H9 (cell line): ENCODE data around the gene PUDP. TPM values are rescaled to one million over a fixed set of nuclear protein-coding genes. Genes with fewer than 3 reads are reported as not detected.

Experiments
- DNase-seq: peaks from one replicate; pipeline ENCODE4 v3.0.0-alpha.2; 2017
- H2AFZ ChIP-seq: one replicate; pipeline ENCODE4 v1.6.1; 2013; ENCODE audit warnings: mild to moderate bottlenecking, low read length, control low read depth, moderate library complexity
- H2AK5ac ChIP-seq: 2 replicates; pipeline ENCODE4 v1.6.1; 2013; ENCODE audit warnings: low read length, control low read depth, mixed read lengths; ENCODE audit not compliant: insufficient read length
- H2BK120ac ChIP-seq: one replicate; pipeline ENCODE4 v1.6.1; 2013; ENCODE audit warnings: low read depth, mild to moderate bottlenecking, low read length, control low read depth, inconsistent platforms; ENCODE audit not compliant: poor library complexity, severe bottlenecking
- H2BK12ac ChIP-seq: 2 replicates; pipeline ENCODE4 v1.6.1; 2013; ENCODE audit warnings: low read length, control low read depth, mixed read lengths, low read depth; ENCODE audit not compliant: insufficient read length
- H2BK15ac ChIP-seq: 2 replicates; pipeline ENCODE4 v1.6.1; 2013; ENCODE audit warnings: low read depth, low read length, control low read depth
- H2BK20ac ChIP-seq: one replicate; pipeline ENCODE4 v1.6.1; 2013; ENCODE audit warnings: low read depth, mild to moderate bottlenecking, low read length, control low read depth, inconsistent platforms; ENCODE audit not compliant: poor library complexity, severe bottlenecking
- H2BK5ac ChIP-seq: 2 replicates; pipeline ENCODE4 v1.6.1; 2013; ENCODE audit warnings: low read length, control low read depth, mixed read lengths; ENCODE audit not compliant: insufficient read length
- H3K14ac ChIP-seq: 2 replicates; pipeline ENCODE4 v1.6.1; 2013; ENCODE audit warnings: low read length, control low read depth; ENCODE audit not compliant: insufficient read depth
- H3K18ac ChIP-seq: 2 replicates; pipeline ENCODE4 v1.6.1; 2013; ENCODE audit warnings: low read depth, mild to moderate bottlenecking, mixed read lengths, low read length, control low read depth; ENCODE audit not compliant: insufficient read length
- H3K23ac ChIP-seq: 2 replicates; pipeline ENCODE4 v1.6.1; 2013; ENCODE audit warnings: low read length, control low read depth, mixed read lengths, low read depth; ENCODE audit not compliant: insufficient read length
- H3K23me2 ChIP-seq: 2 replicates; pipeline ENCODE4 v1.6.1; 2013; ENCODE audit warnings: low read depth, mild to moderate bottlenecking, mixed read lengths, low read length, control low read depth; ENCODE audit not compliant: insufficient read length, poor library complexity, severe bottlenecking
- H3K27ac ChIP-seq: 2 replicates; pipeline ENCODE4 v1.5.1; 2013; ENCODE audit warnings: low read length, control low read depth, mixed read lengths, low read depth; ENCODE audit not compliant: insufficient read length
- H3K27me3 ChIP-seq: 2 replicates; pipeline ENCODE4 v1.6.1; 2013; ENCODE audit warnings: low read length, control low read depth, inconsistent platforms; ENCODE audit not compliant: insufficient read depth
- H3K4ac ChIP-seq: 2 replicates; pipeline ENCODE4 v1.6.1; 2013; ENCODE audit warnings: low read depth, mild to moderate bottlenecking, control low read depth, inconsistent platforms, low read length, moderate library complexity
- H3K4me1 ChIP-seq: 2 replicates; pipeline ENCODE4 v1.6.1; 2013; ENCODE audit warnings: low read length, control low read depth, inconsistent platforms; ENCODE audit not compliant: insufficient read depth
- H3K4me2 ChIP-seq: 2 replicates; pipeline ENCODE4 v1.6.1; 2013; ENCODE audit warnings: low read length, control low read depth, mixed read lengths; ENCODE audit not compliant: insufficient read length, insufficient read depth
- H3K56ac ChIP-seq: 2 replicates; pipeline ENCODE4 v1.6.1; 2013; ENCODE audit warnings: low read depth, mild to moderate bottlenecking, mixed read lengths, low read length, control low read depth; ENCODE audit not compliant: insufficient read length
- H3K79me1 ChIP-seq: 2 replicates; pipeline ENCODE4 v1.6.1; 2013; ENCODE audit warnings: low read depth, mild to moderate bottlenecking, moderate library complexity, low read length, control low read depth, inconsistent platforms; ENCODE audit not compliant: insufficient read depth, poor library complexity, severe bottlenecking
- H3K79me2 ChIP-seq: 2 replicates; pipeline ENCODE4 v1.6.1; 2013; ENCODE audit warnings: low read length, control low read depth, inconsistent platforms; ENCODE audit not compliant: insufficient read depth
- H3K9ac ChIP-seq: 2 replicates; pipeline ENCODE4 v1.6.1; 2013; ENCODE audit warnings: low read length, control low read depth, mixed read lengths; ENCODE audit not compliant: insufficient read length; ENCODE audit errors: extremely low read depth
- H3K9me3 ChIP-seq: one replicate; pipeline ENCODE4 v1.6.1; 2013; ENCODE audit warnings: low read depth, low read length, inconsistent platforms; ENCODE audit not compliant: control insufficient read depth
- H3T11ph ChIP-seq: one replicate; pipeline ENCODE4 v1.6.1; 2013; ENCODE audit warnings: mild to moderate bottlenecking, low read length, control low read depth, inconsistent platforms
- H4K20me1 ChIP-seq: one replicate; pipeline ENCODE4 v1.6.1; 2013; ENCODE audit not compliant: control insufficient read depth, insufficient read length, insufficient read depth
- H4K5ac ChIP-seq: 2 replicates; pipeline ENCODE4 v1.6.1; 2013; ENCODE audit warnings: low read depth, mild to moderate bottlenecking, mixed read lengths, low read length, control low read depth; ENCODE audit not compliant: insufficient read length
- H4K8ac ChIP-seq: replicated peaks from 2 replicates; pipeline ENCODE4 v1.6.1; 2013; ENCODE audit warnings: low read length, control low read depth, mixed read lengths, low read depth; ENCODE audit not compliant: insufficient read length
- H4K91ac ChIP-seq: 2 replicates; pipeline ENCODE4 v1.6.1; 2013; ENCODE audit warnings: low read depth, mild to moderate bottlenecking, moderate library complexity, mixed read lengths, low read length, control low read depth; ENCODE audit not compliant: insufficient read length
- H3K27ac Mint-ChIP-seq, 3 experiments: 2 replicates in 2 of 3; 3 replicates in 1 of 3; pipeline ENCODE4 v1.8.0; 2020 to 2021; ENCODE audit warnings: mixed read lengths in 3 of 3, mild to moderate bottlenecking in 1 of 3, moderate library complexity in 1 of 3
- H3K27me3 Mint-ChIP-seq: 2 replicates; pipeline ENCODE4 v1.8.0; 2021; ENCODE audit warnings: low read depth, mild to moderate bottlenecking, moderate library complexity, mixed read lengths
- H3K36me3 Mint-ChIP-seq, 3 experiments: 2 replicates in 2 of 3; 3 replicates in 1 of 3; pipeline ENCODE4 v1.8.0; 2020 to 2021; ENCODE audit warnings: low read depth in 3 of 3, mixed read lengths in 3 of 3; ENCODE audit not compliant: insufficient read depth in 1 of 3
- H3K4me1 Mint-ChIP-seq, 2 experiments: 2 replicates each; pipeline ENCODE4 v1.8.0; 2020; ENCODE audit warnings: mixed read lengths in 2 of 2
- H3K4me3 Mint-ChIP-seq, 2 experiments: 2 replicates in 1 of 2; 3 replicates in 1 of 2; pipeline ENCODE4 v1.8.0; 2020 to 2021; ENCODE audit warnings: mild to moderate bottlenecking in 2 of 2, mixed read lengths in 2 of 2, moderate library complexity in 1 of 2
- H3K9me3 Mint-ChIP-seq, 2 experiments: 2 replicates in 1 of 2; 3 replicates in 1 of 2; pipeline ENCODE4 v1.8.0; 2020; ENCODE audit warnings: mild to moderate bottlenecking in 2 of 2, mixed read lengths in 2 of 2, moderate library complexity in 1 of 2
- CTCF ChIP-seq: fragments of 200-600 bp; sonication (generic); conservative IDR thresholded peaks from 3 replicates; pipeline ENCODE4 v1.8.0; 2021; ENCODE audit warnings: antibody characterized with exemption, mild to moderate bottlenecking
- WGBS: extraction: QIAGEN DNeasy Blood & Tissue Kit; methylation state at CpG from one replicate; pipeline ENCODE4 v1.1.7; 2013; ENCODE audit warnings: missing lambda C conversion rate, low lambda C conversion rate, mixed read lengths; ENCODE audit not compliant: insufficient read length; ENCODE audit errors: extremely low coverage; 5-methylcytosine and 5-hydroxymethylcytosine counted together
- total RNA-seq: library from RNA; stranded (reverse); gene quantifications from 2 replicates; pipeline ENCODE4 v1.2.1, GENCODE V29; 2021

PUDP gene
- total RNA-seq, 1 experiment from 2014 or later = 46.3 TPM

- H3K36me3 Mint-ChIP-seq = peaks cover 0 to 4% (median 0%) of the 10 kb centered on the region in 3 experiments; a peak in 1 of 7 replicates
- no peak overlapping the region for H4K5ac ChIP-seq
- H3K56ac ChIP-seq = no peak overlapping the region
- no peak overlapping the region for H4K8ac ChIP-seq
- H2BK120ac ChIP-seq = no peak overlapping the region
- H3K27ac Mint-ChIP-seq = no peak overlapping the region
- peaks cover 8% of the 10 kb centered on the region; the same call in 1 of the 2 replicates for H3K4me1 ChIP-seq
- no peak overlapping the region for H3K14ac ChIP-seq
- H3K9me3 Mint-ChIP-seq = peaks cover 0 to 4% of the 10 kb centered on the region in 2 experiments; a peak in 1 of 5 replicates
- no CpG with 5 or more reads among the region's 1 CpG for WGBS
- peaks cover 20% of the 10 kb centered on the region in 2 experiments for H3K4me1 Mint-ChIP-seq
- H4K20me1 ChIP-seq = no peaks in the 10 kb centered on the region
- H3K27me3 ChIP-seq = no peaks in the 10 kb centered on the region
- H3K27me3 Mint-ChIP-seq = no peaks in the 10 kb centered on the region
- H4K91ac ChIP-seq = no peak overlapping the region
- no peak overlapping the region for H3K4ac ChIP-seq
- H2BK12ac ChIP-seq = no peak overlapping the region
- no peak for TF ChIP-seq CTCF
- no peak overlapping the region for H3T11ph ChIP-seq
- no peak overlapping the region for H2BK20ac ChIP-seq
- H3K27ac ChIP-seq = no peak overlapping the region
- H3K18ac ChIP-seq = no peak overlapping the region
- H3K79me1 ChIP-seq = no peaks in the 10 kb centered on the region
- no peak overlapping the region for H2BK15ac ChIP-seq
- H2BK5ac ChIP-seq = no peak overlapping the region
- no peak overlapping the region for H2AFZ ChIP-seq
- H3K9ac ChIP-seq = no peak overlapping the region
- H3K9me3 ChIP-seq = no peaks in the 10 kb centered on the region
- H3K4me2 ChIP-seq = no peak overlapping the region
- H3K23me2 ChIP-seq = no peaks in the 10 kb centered on the region
- H3K23ac ChIP-seq = no peak overlapping the region
- no peak overlapping the region for H2AK5ac ChIP-seq
- H3K79me2 ChIP-seq = no peaks in the 10 kb centered on the region
- no peak for DNase-seq
- H3K4me3 Mint-ChIP-seq = no peak overlapping the region
Measured at GRCh38 chrX:7163146-7163677, 15.3 kb upstream of the PUDP start.
